HuH-7.5 (cell line): Measurements from ENCODE around the gene IMPDH2.

Source experiments
- DNase-seq: peaks from one replicate; pipeline ENCODE4 v3.0.0; 2011; ENCODE audit warnings: low spot score

Gene IMPDH2

DNA sequence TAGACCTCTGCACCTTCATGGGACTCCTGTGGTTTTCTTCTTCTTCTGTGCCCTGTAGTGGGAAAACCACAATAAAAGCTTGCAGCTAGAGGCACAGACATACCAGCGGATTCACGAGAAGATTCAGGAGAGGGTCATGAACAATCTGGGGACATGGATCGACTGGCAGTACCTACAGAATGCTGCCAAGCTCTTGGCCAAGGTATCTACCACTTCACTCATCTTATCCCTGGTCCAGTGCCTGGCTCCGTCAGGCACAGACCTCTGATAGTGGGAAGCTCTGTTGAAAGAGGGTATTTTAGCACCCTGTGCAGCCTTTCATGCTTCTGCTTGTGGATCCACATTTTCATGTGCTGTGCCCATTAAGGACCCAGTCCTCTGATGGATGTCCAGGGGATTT, 48.9 kb downstream of the IMPDH2 start:
- DNase-seq = no peak

- no peak for DNase-seq
These were observed 49.7 kb downstream of the IMPDH2 start for GRCh38 chr3:48979451-48979850.
